ENCODE results near the gene PCDH12. TPM values are rescaled to one million over a fixed set of nuclear protein-coding genes. Genes with fewer than 3 reads are reported as not detected.

PCDH12 gene
- total and polyA plus RNA-seq, 10 of the 15 experiments (the other 5 are each of a cell fraction or from before 2014, with no cell fraction given) = 0.01 to 0.14 (median 0.06) TPM; not detected in 4

DNA sequence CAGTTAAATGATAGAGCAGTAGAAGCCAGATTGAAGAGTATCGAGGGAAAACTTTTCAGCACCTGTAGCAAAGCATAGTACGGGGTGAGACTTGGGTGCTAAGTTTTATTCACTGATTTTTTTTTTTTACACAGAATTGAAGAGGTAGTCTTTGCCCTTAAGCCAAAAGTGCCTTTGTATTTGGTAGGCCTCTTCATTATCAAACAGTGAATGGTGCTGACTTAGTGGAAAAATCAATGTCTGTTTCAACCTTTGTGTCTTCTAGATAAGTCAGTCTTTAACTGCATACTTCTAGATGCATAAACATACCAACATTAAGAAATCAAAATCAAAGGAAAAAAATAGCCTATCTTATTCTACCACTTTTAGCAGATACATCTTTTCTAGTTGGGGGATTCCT, 24.6 kb upstream of the PCDH12 start (continued):
- TF ChIP-seq, protein P1, sequence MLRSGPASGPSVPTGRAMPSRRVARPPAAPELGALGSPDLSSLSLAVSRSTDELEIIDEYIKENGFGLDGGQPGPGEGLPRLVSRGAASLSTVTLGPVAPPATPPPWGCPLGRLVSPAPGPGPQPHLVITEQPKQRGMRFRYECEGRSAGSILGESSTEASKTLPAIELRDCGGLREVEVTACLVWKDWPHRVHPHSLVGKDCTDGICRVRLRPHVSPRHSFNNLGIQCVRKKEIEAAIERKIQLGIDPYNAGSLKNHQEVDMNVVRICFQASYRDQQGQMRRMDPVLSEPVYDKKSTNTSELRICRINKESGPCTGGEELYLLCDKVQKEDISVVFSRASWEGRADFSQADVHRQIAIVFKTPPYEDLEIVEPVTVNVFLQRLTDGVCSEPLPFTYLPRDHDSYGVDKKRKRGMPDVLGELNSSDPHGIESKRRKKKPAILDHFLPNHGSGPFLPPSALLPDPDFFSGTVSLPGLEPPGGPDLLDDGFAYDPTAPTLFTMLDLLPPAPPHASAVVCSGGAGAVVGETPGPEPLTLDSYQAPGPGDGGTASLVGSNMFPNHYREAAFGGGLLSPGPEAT (IDR thresholded peaks at IDR 0.05; ENCODE audit: low read depth) = no peak
- no peak for TF ChIP-seq ZNF217 (IDR thresholded peaks at IDR 0.05)
- TF ChIP-seq, protein P2, sequence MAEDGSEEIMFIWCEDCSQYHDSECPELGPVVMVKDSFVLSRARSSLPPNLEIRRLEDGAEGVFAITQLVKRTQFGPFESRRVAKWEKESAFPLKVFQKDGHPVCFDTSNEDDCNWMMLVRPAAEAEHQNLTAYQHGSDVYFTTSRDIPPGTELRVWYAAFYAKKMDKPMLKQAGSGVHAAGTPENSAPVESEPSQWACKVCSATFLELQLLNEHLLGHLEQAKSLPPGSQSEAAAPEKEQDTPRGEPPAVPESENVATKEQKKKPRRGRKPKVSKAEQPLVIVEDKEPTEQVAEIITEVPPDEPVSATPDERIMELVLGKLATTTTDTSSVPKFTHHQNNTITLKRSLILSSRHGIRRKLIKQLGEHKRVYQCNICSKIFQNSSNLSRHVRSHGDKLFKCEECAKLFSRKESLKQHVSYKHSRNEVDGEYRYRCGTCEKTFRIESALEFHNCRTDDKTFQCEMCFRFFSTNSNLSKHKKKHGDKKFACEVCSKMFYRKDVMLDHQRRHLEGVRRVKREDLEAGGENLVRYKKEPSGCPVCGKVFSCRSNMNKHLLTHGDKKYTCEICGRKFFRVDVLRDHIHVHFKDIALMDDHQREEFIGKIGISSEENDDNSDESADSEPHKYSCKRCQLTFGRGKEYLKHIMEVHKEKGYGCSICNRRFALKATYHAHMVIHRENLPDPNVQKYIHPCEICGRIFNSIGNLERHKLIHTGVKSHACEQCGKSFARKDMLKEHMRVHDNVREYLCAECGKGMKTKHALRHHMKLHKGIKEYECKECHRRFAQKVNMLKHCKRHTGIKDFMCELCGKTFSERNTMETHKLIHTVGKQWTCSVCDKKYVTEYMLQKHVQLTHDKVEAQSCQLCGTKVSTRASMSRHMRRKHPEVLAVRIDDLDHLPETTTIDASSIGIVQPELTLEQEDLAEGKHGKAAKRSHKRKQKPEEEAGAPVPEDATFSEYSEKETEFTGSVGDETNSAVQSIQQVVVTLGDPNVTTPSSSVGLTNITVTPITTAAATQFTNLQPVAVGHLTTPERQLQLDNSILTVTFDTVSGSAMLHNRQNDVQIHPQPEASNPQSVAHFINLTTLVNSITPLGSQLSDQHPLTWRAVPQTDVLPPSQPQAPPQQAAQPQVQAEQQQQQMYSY (CRISPR knock-in tag; IDR thresholded peaks at IDR 0.05) = no peak
- TF ChIP-seq, protein P3, sequence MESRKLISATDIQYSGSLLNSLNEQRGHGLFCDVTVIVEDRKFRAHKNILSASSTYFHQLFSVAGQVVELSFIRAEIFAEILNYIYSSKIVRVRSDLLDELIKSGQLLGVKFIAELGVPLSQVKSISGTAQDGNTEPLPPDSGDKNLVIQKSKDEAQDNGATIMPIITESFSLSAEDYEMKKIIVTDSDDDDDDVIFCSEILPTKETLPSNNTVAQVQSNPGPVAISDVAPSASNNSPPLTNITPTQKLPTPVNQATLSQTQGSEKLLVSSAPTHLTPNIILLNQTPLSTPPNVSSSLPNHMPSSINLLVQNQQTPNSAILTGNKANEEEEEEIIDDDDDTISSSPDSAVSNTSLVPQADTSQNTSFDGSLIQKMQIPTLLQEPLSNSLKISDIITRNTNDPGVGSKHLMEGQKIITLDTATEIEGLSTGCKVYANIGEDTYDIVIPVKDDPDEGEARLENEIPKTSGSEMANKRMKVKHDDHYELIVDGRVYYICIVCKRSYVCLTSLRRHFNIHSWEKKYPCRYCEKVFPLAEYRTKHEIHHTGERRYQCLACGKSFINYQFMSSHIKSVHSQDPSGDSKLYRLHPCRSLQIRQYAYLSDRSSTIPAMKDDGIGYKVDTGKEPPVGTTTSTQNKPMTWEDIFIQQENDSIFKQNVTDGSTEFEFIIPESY (IDR thresholded peaks at IDR 0.05) = no peak

DNA sequence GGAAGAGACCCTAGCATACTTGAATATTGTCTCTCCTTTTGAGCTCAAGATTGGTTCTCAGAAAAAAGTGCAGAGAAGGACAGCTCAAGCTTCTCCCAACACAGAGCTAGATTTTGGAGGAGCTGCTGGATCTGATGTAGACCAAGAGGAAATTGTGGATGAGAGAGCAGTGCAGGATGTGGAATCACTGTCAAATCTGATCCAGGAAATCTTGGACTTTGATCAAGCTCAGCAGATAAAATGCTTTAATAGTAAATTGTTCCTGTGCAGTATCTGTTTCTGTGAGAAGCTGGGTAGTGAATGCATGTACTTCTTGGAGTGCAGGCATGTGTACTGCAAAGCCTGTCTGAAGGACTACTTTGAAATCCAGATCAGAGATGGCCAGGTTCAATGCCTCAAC, 20.4 kb upstream of the PCDH12 start:
- BruUV-seq (replicated peaks) = no TSS peak
- RAD21 ChIA-PET (ENCODE audit: unreplicated experiment) = interaction anchor here (0.8 kb wide), 1 partner anchor 277 kb away, joined by 3 read pairs; no protein-coding TSS in a partner anchor
- ATAC-seq = no peak

More for the DNA sequence above, 20.4 kb upstream of the PCDH12 start:
- in situ Hi-C loops (cut with MboI) (no loop called here), intact Hi-C loops (cut with micrococcal nuclease; ENCODE audit: unreplicated experiment) (no loop called here)
- Histone ChIP-seq H2AFZ (ENCODE audit: control insufficient read depth, low read depth, low read length) (no peak overlapping the region), H3K9me3 (replicated peaks; ENCODE audit: control insufficient read depth, insufficient read depth, low read length) (no peaks in the 10 kb centered on the region), H3K27me3 (replicated peaks in 1 of 2; ENCODE audit: control insufficient read depth in 2 of 2, insufficient read depth in 2 of 2, low read length in 1 of 2) (no peaks in the 10 kb centered on the region), H3K4me2 (ENCODE audit: control insufficient read depth, insufficient read depth) (no peak overlapping the region), H3K36me3 (ENCODE audit: control insufficient read depth in 2 of 2, insufficient read depth in 2 of 2, low read length in 1 of 2) (peaks cover 2 to 15% of the 10 kb centered on the region in 2 experiments), H3K79me2 (ENCODE audit: control insufficient read depth, insufficient read depth, low read length) (no peaks in the 10 kb centered on the region), H3K9ac (ENCODE audit: control insufficient read depth, insufficient read depth, low read length) (no peak overlapping the region), H4K20me1 (ENCODE audit: control insufficient read depth, insufficient read depth) (no peaks in the 10 kb centered on the region), H3K4me3 (no peak overlapping the region), H3K4me1 (ENCODE audit: control insufficient read depth, insufficient read depth, low read length) (no peaks in the 10 kb centered on the region), H3K27ac (ENCODE audit: control insufficient read depth, insufficient read depth) (no peak overlapping the region)
- ChIA-PET SMC1A (ENCODE audit: uncharacterized antibody, unreplicated experiment) (interaction anchor here (2.6 to 4.3 kb wide), 2 partner anchors 9 to 12 kb away, joined by 7 to 27 read pairs; partner anchors contain the start of gene RNF14), POLR2A (interaction anchor here (2.0 kb wide), 1 partner anchor 9 kb away, joined by 6 read pairs; the partner anchor contains the start of gene RNF14), CTCF (interaction anchor here (0.6 to 4.4 kb wide), 7 partner anchors 10 to 287 kb away, joined by 3 to 21 read pairs (median 4); partner anchors contain the start of gene RNF14)
- TF ChIP-seq MTA3 (IDR thresholded peaks at IDR 0.05; ENCODE audit: borderline replicate concordance, low read length) (no peak), SMAD1 (IDR thresholded peaks at IDR 0.05; ENCODE audit: low read depth, partially characterized antibody) (no peak), POLR2AphosphoS5 (IDR thresholded peaks at IDR 0.05; ENCODE audit: low read length) (no peak), ZNF217 (IDR thresholded peaks at IDR 0.05) (no peak), TBL1XR1 (IDR thresholded peaks at IDR 0.05; ENCODE audit: low read depth, low read length) (no peak)
- TF ChIP-seq, protein P4, sequence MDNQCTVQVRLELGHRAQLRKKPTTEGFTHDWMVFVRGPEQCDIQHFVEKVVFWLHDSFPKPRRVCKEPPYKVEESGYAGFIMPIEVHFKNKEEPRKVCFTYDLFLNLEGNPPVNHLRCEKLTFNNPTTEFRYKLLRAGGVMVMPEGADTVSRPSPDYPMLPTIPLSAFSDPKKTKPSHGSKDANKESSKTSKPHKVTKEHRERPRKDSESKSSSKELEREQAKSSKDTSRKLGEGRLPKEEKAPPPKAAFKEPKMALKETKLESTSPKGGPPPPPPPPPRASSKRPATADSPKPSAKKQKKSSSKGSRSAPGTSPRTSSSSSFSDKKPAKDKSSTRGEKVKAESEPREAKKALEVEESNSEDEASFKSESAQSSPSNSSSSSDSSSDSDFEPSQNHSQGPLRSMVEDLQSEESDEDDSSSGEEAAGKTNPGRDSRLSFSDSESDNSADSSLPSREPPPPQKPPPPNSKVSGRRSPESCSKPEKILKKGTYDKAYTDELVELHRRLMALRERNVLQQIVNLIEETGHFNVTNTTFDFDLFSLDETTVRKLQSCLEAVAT (IDR thresholded peaks at IDR 0.05) = no peak
- FAIRE-seq = peak; percentile 35
- DNase-seq (ENCODE audit: low read depth, low spot score) = no peak
